SK-N-SH treated with all-trans-retinoic acid at 6 μM for 48 hours (cell line): ENCODE data around the gene WIPF2.

Source experiments
- ATAC-seq: fragments of 200-7000 bp; cut with Tn5 transposase; 3 replicates; pipeline ENCODE4 v1.9.1; 2020; ENCODE audit warnings: mild to moderate bottlenecking, moderate library complexity
- ARNTL ChIP-seq: fragments of 450-650 bp; formaldehyde crosslinking; IDR thresholded peaks from 2 replicates; pipeline ENCODE4 v1.5.0; 2020; ENCODE audit warnings: low read depth, mild to moderate bottlenecking, moderate library complexity, borderline replicate concordance
- BACH2 ChIP-seq: fragments of 250-450 bp; sonication (Bioruptor Pico); IDR thresholded peaks from 2 replicates; pipeline ENCODE4 v1.9.0; 2021; ENCODE audit warnings: mild to moderate bottlenecking, borderline replicate concordance
- CSDC2 ChIP-seq: fragments of 250-450 bp; sonication (Bioruptor Pico); IDR thresholded peaks from 2 replicates; pipeline ENCODE4 v1.5.0; 2020; ENCODE audit warnings: mild to moderate bottlenecking, moderate library complexity
- CSRNP3 ChIP-seq: fragments of 250-450 bp; sonication (Bioruptor Pico); IDR thresholded peaks from 2 replicates; pipeline ENCODE4 v1.5.1; 2021; ENCODE audit warnings: mild to moderate bottlenecking, moderate library complexity
- ESRRG ChIP-seq: fragments of 250-450 bp; sonication (Bioruptor Pico); IDR thresholded peaks from 2 replicates; pipeline ENCODE4 v1.6.1; 2021; ENCODE audit warnings: mild to moderate bottlenecking
- GLIS3 ChIP-seq: fragments of 250-450 bp; sonication (Bioruptor Pico); IDR thresholded peaks from 2 replicates; pipeline ENCODE4 v1.5.0; 2020; ENCODE audit warnings: mild to moderate bottlenecking, moderate library complexity
- ISL1 ChIP-seq: fragments of 250-450 bp; sonication (Bioruptor Pico); IDR thresholded peaks from 2 replicates; pipeline ENCODE4 v2.1.2; 2022; ENCODE audit warnings: mild to moderate bottlenecking, moderate library complexity
- OSR1 ChIP-seq: fragments of 250-450 bp; sonication (Bioruptor Pico); IDR thresholded peaks from 2 replicates; pipeline ENCODE4 v1.8.0; 2022; ENCODE audit warnings: moderate library complexity, mild to moderate bottlenecking, inconsistent platforms
- PPARA ChIP-seq: fragments of 250-450 bp; sonication (Bioruptor Pico); IDR thresholded peaks from 2 replicates; pipeline ENCODE4 v1.5.0; 2020; ENCODE audit warnings: mild to moderate bottlenecking, borderline replicate concordance
- RARB ChIP-seq: fragments of 250-450 bp; sonication (Bioruptor Pico); IDR thresholded peaks from 2 replicates; pipeline ENCODE4 v1.8.0; 2021; ENCODE audit warnings: mild to moderate bottlenecking, moderate library complexity
- SNAI2 ChIP-seq: fragments of 250-450 bp; sonication (Bioruptor Pico); IDR thresholded peaks from 2 replicates; pipeline ENCODE4 v1.5.0; 2020; ENCODE audit warnings: mild to moderate bottlenecking, moderate library complexity
- TCF4 ChIP-seq: fragments of 250-450 bp; sonication (Bioruptor Pico); IDR thresholded peaks from 2 replicates; pipeline ENCODE4 v1.8.0; 2021; ENCODE audit warnings: mild to moderate bottlenecking, moderate library complexity, borderline replicate concordance
- TOX ChIP-seq: fragments of 250-450 bp; sonication (Bioruptor Pico); IDR thresholded peaks from 2 replicates; pipeline ENCODE4 v1.8.0; 2021; ENCODE audit warnings: mild to moderate bottlenecking, moderate library complexity, borderline replicate concordance
- TSHZ2 ChIP-seq: fragments of 250-450 bp; sonication (Bioruptor Pico); IDR thresholded peaks from 2 replicates; pipeline ENCODE4 v1.5.0; 2020; ENCODE audit warnings: mild to moderate bottlenecking, moderate library complexity
- ZFP3 ChIP-seq: fragments of 250-450 bp; sonication (Bioruptor Pico); IDR thresholded peaks from 2 replicates; pipeline ENCODE4 v1.5.0; 2020; ENCODE audit warnings: mild to moderate bottlenecking, moderate library complexity
- ZNF565 ChIP-seq: fragments of 450-650 bp; formaldehyde crosslinking; conservative IDR thresholded peaks from 2 replicates; pipeline ENCODE4 v1.5.0; 2020; ENCODE audit warnings: low read depth, mild to moderate bottlenecking, moderate library complexity
- ZNF70 ChIP-seq: fragments of 450-650 bp; formaldehyde crosslinking; IDR thresholded peaks from 2 replicates; pipeline ENCODE4 v1.5.0; 2020; ENCODE audit warnings: mild to moderate bottlenecking, moderate library complexity
- ZNF8 ChIP-seq: fragments of 450-650 bp; formaldehyde crosslinking; IDR thresholded peaks from 2 replicates; pipeline ENCODE4 v1.5.0; 2020; ENCODE audit warnings: mild to moderate bottlenecking, moderate library complexity
- TF ChIP-seq, protein P1 (sequence below): fragments of 250-450 bp; sonication (Bioruptor Pico); IDR thresholded peaks from 2 replicates; pipeline ENCODE4 v1.8.0; 2020; ENCODE audit warnings: mild to moderate bottlenecking, moderate library complexity, borderline replicate concordance
- TF ChIP-seq, protein P2 (sequence below): fragments of 250-450 bp; sonication (Bioruptor Pico); IDR thresholded peaks from 2 replicates; pipeline ENCODE4 v1.8.0; 2021; ENCODE audit warnings: low read depth, mild to moderate bottlenecking, moderate library complexity, borderline replicate concordance
- TF ChIP-seq, protein P3 (sequence below): fragments of 250-450 bp; sonication (Bioruptor Pico); IDR thresholded peaks from 2 replicates; pipeline ENCODE4 v1.5.1; 2020; ENCODE audit warnings: low read depth, mild to moderate bottlenecking, moderate library complexity

The WIPF2 gene

GRCh38 chr17:40190197-40191021 lies 28.7 kb upstream of the WIPF2 start:
- ATAC-seq: peak; percentile 70
- TF ChIP-seq BACH2 (CRISPR knock-in tag) (no peak), CSRNP3 (CRISPR knock-in tag) (no peak), TCF4 (no peak)

- peak; percentile 92 for ATAC-seq
- TF ChIP-seq ZNF70 (CRISPR knock-in tag): no peak
- TF ChIP-seq PPARA (CRISPR knock-in tag): no peak
- no peak for TF ChIP-seq RARB (CRISPR knock-in tag)
- TF ChIP-seq TCF4: no peak
- TF ChIP-seq ESRRG (CRISPR knock-in tag): no peak
- TF ChIP-seq, protein P1, sequence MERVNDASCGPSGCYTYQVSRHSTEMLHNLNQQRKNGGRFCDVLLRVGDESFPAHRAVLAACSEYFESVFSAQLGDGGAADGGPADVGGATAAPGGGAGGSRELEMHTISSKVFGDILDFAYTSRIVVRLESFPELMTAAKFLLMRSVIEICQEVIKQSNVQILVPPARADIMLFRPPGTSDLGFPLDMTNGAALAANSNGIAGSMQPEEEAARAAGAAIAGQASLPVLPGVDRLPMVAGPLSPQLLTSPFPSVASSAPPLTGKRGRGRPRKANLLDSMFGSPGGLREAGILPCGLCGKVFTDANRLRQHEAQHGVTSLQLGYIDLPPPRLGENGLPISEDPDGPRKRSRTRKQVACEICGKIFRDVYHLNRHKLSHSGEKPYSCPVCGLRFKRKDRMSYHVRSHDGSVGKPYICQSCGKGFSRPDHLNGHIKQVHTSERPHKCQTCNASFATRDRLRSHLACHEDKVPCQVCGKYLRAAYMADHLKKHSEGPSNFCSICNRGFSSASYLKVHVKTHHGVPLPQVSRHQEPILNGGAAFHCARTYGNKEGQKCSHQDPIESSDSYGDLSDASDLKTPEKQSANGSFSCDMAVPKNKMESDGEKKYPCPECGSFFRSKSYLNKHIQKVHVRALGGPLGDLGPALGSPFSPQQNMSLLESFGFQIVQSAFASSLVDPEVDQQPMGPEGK (CRISPR knock-in tag): no peak
- TF ChIP-seq ZNF8 (CRISPR knock-in tag): no peak
- TF ChIP-seq CSDC2 (CRISPR knock-in tag): no peak
- no peak for TF ChIP-seq ZFP3 (CRISPR knock-in tag)
- TF ChIP-seq BACH2 (CRISPR knock-in tag): no peak
- TF ChIP-seq CSRNP3 (CRISPR knock-in tag): no peak
- no peak for TF ChIP-seq ISL1 (CRISPR knock-in tag)
- TF ChIP-seq TSHZ2: no peak
- TF ChIP-seq OSR1 (CRISPR knock-in tag): no peak
- TF ChIP-seq ARNTL (CRISPR knock-in tag): no peak
- TF ChIP-seq, protein P2, sequence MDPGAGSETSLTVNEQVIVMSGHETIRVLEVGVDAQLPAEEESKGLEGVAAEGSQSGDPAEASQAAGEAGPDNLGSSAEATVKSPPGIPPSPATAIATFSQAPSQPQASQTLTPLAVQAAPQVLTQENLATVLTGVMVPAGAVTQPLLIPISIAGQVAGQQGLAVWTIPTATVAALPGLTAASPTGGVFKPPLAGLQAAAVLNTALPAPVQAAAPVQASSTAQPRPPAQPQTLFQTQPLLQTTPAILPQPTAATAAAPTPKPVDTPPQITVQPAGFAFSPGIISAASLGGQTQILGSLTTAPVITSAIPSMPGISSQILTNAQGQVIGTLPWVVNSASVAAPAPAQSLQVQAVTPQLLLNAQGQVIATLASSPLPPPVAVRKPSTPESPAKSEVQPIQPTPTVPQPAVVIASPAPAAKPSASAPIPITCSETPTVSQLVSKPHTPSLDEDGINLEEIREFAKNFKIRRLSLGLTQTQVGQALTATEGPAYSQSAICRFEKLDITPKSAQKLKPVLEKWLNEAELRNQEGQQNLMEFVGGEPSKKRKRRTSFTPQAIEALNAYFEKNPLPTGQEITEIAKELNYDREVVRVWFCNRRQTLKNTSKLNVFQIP (CRISPR knock-in tag): no peak
- TF ChIP-seq SNAI2 (CRISPR knock-in tag): no peak
Measured at GRCh38 chr17:40191237-40192208, 27.6 kb upstream of the WIPF2 start.

GRCh38 chr17:40192961-40193360 lies 26.1 kb upstream of the WIPF2 start:
- TF ChIP-seq ISL1 (CRISPR knock-in tag) (no peak), ZNF565 (CRISPR knock-in tag) (no peak), BACH2 (CRISPR knock-in tag) (no peak), ZFP3 (CRISPR knock-in tag) (no peak), TCF4 (no peak), TOX (CRISPR knock-in tag) (no peak), CSRNP3 (CRISPR knock-in tag) (no peak), GLIS3 (CRISPR knock-in tag) (no peak)
- TF ChIP-seq, protein P3, sequence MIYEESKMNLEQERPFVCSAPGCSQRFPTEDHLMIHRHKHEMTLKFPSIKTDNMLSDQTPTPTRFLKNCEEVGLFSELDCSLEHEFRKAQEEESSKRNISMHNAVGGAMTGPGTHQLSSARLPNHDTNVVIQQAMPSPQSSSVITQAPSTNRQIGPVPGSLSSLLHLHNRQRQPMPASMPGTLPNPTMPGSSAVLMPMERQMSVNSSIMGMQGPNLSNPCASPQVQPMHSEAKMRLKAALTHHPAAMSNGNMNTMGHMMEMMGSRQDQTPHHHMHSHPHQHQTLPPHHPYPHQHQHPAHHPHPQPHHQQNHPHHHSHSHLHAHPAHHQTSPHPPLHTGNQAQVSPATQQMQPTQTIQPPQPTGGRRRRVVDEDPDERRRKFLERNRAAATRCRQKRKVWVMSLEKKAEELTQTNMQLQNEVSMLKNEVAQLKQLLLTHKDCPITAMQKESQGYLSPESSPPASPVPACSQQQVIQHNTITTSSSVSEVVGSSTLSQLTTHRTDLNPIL (CRISPR knock-in tag): no peak
- no peak for ATAC-seq
